Nucleus accumbens (tissue), 56 donors: Measurements from ENCODE around the gene CDC42SE2.
"Not testable (repeated sequence)": the region's sequence is repeated elsewhere in the genome, so short reads cannot be mapped to it uniquely, and the experiment has no call there.

Source experiments
- DNase-seq, 56 donors: peaks; one replicate each; lab custom pipeline; 2025; lab: John Stamatoyannopoulos, UW

CDC42SE2 gene

DNA sequence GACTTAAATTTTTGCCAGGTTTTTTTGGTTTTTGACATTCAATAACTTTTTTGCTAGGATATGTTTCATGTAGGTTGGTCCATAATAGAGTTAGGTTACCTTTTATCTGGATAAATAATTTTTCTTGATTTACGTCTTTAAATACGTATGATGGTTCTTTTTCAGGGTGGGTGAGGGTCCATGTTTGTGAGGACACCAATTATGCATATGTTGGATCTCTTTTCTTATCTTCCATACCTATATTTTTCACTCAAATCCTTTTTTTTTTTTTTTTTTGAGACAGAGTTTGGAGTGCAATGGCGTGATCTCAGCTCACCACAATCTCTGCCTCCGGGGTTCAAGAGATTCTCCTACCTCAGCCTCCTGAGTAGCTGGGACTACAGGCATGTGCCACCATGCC, 17.3 kb upstream of the CDC42SE2 start:
- no peak for DNase-seq

DNA sequence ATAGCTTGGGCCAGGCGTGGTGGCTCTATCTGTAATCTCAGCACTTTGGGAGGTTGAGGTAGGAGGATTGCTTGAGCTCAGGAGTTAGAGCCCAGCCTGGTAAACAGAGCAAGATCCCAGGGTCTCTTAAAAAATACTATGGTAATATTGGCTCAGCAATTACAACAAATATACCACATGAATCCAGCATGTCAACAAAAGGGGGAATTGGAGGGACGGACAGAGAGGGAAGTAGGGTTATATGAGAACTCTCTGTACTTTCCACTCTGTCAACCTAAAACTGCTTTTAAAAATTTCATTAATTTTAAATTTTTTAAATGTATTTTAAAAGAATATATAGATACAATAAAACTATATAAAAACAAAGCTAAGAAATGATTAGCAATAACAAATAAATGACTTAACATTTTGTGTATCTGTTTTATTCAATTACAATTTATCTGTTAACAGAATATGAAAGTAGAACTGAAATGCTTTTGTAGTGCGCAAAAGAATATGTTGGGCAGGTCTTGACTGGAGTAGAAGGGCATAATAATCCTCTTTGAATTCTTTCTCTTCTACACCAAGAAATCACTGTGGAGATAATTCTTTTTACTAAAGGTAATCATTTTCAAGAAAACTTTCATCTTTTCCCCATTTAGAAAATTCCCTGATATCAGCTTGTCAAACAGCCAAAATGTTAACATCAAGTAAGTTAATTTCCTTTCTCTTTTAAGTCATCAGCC, 12.9 kb upstream of the CDC42SE2 start:
- no peak for DNase-seq

DNA sequence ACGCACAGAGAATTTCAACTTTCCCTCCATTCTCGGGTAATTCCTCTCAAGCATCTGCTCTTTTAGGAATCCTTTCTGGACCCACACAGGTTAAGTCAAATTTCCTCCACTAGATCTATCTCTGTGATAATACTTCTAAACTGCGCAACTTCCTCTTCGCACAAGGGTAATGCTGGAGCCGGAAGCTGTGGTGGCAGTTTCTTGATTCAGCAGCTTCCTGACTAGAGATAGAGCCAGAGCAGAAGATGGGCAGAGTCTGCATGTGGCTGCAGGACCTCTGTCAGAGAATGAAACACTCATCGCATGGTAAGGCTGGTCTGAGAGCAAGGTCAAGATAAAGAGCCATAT, 11.1 kb upstream of the CDC42SE2 start:
- DNase-seq: peak in 17 of 56 donors; percentile 2 to 43 (median 11)

DNA sequence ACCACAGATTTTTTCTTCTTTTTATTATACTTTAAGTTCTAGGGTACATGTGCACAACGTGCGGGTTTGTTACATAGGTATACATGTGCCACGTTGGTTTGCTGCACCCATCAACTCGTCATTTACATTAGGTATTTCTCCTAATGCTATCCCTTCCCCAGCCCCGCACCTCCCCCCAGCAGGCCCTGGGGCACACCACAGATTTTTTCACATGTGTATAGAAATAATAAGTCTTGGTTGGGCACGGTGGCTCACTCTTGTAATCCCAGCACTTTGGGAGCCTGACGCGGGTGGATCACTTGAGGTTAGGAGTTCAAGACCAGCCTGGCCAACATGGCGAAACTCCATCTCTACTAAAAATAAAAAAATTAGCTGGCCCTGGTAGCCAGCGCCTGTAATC, 9.8 kb upstream of the CDC42SE2 start:
- DNase-seq: not testable (repeated sequence)

DNA sequence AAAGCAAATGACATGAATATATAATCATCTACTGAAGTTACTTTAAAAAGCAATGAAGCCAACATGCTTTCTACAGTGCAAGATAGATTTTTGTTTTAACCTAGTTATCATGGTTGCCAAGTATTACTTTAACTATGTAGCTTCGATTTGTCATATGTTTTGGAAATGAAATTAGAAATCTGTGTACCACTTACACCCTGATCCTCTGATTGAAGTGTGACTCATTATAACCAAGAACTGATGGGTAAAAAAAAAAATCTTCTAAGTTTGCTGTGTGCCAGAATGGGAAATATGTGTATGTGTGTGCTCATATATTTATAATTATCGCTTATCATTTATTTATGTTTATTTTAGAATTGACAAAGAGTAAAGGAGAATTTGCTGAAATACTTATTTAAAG, 9.1 kb upstream of the CDC42SE2 start:
- DNase-seq: no peak

DNA sequence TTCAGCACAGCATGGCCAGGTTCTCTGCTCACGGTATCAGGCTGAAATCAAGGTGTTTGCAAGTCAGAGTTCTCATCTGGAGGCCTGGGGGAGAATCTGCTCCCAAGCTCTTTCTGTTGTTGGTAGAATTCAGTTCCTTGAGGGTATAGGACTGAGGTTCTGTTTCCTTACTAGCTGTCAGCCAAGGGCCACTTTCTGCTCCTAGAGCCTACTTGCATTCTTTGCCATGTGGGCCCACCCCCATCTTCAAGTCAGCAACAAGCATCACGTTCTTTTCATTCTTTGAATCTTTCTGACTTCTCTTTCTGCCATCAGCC, 7.4 kb upstream of the CDC42SE2 start:
- no peak for DNase-seq

DNA sequence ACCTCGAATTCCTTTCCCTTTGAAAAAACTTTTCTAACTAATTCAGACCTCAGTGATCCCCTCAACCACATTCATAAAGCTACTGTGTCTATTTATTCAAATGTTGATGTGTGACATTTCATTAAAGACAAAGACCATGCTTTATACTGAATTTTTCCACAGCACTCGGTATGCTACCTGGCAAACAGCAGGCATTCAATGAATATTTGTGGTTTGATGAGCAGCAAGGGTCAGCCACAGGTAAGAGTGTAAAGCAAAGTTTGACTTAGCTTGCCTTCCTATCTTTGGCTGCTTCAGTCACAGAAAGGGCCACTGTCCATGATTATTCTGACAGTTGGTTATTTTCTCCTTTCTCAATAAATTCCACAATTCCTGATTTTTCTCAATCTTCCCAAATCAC, 5.1 kb upstream of the CDC42SE2 start:
- DNase-seq: no peak

DNA sequence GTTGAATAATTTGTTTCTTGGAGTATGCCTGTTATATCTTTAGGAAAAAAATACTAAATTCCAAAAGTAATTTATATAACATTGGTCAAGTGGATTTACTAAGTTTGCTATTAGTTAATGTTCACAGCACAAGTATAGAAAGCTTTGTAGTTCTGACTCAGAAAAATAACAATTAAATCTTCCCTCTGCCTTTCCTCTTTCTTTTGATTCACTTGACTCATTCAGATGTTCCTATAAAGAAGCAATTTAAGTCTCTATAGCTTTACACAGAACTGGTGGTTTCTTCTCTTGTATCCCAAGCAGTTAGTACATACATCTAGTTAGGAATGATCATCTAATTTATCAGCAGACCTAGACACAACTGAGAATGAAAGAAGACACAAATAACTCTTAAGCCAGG, 4.5 kb upstream of the CDC42SE2 start:
- DNase-seq: no peak

DNA sequence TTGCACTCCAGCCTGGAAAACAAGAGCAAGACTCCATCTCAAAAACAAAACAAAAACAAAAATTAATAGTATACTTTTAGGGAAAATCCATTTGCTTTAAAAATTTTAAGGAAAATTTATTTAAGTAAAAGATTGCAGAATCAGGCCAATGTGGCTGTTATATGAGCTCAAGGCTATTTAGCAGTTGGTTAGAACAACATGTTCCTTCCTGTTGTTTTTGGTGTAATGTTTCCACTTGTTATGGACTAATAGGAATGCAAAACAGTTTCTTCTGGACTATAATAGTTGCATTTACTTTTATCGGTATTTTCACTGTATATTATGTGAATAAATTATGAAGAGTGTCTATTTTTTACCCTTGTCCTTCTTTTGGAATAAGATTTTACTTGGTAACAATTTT, 3.0 kb upstream of the CDC42SE2 start:
- DNase-seq: no peak

DNA sequence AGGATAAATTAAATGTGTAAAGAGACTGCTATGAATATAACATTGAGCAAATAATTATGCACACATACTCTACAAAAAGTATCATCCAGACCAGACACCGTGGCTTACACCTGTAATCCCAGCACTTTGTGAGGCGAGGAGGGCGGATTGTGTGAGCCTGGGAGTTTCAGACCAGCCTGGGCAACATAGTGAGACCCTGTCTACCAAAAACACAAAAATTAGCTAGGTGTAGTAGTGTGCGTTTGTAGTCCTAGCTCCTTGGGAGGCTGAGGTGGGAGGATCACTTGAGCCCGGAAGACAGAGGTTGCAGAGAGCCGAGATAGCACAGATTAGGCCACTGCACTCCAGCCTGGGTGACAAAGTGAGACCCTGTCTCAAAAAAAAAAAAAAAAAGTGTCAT, 2.4 kb upstream of the CDC42SE2 start:
- DNase-seq: no peak

DNA sequence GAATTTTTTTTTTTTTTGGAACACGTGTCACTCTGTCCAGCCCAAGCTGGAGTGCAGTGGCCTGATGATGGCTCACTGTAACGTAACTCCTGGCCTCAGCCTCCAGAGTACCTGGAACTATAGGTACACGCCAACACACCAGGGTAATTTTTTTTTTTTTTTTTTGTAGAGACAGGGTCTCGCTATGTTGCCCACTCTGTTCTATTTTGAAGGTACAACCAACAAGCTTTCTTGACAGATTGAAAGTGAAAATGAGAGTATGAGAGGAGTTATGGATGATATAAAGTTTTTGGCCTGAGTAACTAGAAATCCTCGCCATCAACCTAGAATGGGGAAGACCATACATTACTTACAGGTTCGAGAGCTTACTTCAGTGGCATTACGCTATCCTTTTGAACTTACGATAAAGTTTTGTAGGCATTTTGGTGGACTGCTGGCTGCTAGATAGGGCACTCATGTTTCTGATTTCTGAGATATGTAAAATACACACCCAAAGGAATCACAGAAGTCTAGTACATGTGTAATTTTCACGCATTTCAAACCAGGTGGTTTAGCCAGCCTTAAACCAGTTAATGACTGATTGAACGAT, 806 bp upstream of the CDC42SE2 start:
- DNase-seq: peak in 1 of 56 donors; percentile 8

DNA sequence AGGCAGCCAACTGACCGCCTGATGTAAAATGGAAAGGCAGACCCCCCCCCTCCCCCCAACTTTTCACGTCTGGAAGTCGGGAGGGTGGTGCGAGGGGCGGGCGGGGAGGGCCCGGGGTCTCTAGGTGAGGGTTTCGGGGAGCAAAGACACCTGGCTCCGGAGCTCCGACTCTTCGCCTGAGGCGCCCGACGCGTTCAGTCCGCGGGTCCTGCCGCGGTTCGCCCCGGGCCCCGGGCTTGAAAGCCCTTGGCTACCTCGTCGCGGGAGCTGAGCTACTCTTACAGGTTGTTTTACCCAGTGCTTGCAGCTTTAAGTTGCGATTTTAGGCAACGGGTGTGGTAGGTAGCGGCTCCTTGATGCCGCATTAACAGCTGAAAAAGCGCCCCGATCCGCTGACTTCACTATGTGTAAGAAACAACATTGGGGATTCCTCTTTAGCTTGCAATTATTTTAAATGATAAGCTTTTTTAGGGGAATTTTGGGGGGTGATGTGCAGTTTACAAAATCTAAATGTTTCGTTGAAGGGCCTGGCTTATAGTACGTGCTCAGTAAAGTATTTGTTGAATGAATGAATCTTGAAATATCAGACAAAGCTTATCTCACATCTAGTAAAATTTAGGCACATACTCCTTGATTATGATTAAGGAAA, 722 bp downstream of the CDC42SE2 start:
- DNase-seq: peak in 29 of 56 donors; percentile 6 to 62 (median 52)

DNA sequence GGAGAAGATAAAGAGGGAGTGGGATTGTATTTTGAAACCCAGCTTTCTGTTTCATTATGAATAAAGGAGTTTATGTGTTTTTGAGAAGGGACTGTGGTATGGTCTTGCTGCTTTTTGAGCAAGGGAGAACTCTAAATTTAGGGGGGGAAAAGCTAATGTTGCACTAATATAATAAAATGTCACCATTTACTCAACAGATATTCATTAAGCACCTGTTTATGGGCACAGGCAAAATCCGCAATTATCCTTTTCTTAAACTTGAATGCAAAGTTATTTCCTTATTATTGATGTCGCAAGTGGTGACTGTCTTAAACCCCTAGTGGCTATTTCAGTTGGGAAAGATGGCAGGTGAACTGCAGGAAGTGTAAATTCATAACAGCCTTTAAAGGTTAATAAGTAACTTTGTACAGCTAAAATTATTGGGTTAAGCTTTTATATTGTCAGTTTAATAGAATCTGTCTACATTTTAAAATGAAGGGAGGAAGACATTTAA, 1.5 kb downstream of the CDC42SE2 start:
- DNase-seq: no peak

DNA sequence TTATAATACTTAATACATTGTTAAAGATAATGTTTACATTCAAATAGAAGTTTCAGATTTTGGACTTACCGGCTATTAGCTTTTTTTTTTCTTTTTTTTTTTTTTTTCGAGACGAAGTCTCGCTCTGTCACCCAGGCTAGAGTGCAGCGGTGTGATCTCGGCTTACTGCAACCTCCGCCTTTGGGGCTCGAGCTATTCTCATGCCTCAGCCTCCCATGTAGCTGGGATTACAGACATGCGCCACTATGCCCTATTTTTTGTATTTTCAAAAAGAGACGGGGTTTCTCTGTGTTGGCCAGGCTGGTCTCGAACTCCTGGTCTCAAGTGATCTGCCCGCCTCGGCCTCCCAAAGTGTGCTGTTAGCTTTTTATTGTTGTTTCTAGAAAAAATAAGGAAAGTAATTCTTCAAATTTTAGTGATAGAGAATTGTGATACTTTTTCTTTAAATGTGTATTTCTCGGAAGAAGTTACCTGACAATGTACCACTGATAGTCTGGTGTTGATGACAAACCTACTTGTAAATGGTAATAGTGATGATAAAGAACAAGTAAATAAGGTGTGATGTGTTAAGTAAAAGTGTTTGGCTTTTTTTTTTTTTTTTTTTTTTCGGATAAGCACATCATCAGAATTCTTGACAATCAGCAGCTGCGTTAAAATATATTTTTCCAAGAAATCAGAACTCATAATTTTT, 2.7 kb downstream of the CDC42SE2 start:
- no peak for DNase-seq

DNA sequence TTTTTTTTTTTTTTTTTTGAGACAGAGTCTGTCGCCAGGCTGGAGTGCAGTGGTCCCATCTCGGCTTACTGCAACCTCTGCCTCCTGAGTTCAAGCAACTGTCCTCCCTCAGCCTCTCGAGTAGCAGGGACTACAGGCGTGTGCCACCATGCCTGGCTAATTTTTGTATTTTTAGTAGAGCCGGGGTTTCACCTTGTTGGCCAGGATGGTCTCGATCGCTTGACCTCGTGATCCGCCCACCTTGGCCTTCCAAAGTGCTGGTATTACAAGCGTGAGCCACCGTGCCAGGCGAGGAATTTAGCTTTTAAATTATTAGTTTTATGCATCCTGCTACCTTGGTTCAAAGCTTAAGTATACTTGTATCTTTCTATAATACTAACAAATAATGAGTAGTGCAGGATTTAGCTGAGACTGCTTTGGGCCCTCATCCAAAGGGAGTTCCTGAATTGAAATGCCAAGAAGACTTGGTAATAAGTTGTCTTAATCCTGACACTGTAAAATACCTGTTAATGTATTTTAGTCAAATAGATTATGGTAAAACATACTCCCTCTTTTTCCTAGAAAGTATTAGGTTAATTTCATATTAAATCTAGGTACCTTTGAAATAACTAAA, 5.0 kb downstream of the CDC42SE2 start:
- DNase-seq: no peak

DNA sequence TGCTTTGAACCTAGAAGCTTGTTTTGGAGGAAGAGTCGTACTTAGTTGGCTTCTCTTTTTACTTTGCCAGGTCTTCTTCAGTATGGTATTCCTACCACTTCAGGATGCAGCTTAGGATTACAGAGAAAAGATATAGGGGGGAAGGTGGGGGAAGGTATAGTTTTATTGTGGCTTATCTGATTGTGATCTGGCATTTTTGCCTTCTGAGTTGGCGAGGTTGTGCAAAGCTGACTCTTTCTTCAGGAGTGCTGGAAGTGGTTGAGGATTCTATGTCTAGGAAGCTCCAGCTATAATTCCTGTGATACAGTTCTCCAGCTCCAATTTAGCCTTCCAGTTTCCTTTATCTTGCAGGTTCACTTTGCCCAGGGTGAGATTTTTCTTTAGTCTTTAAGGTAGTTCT, 7.0 kb downstream of the CDC42SE2 start:
- no peak for DNase-seq

DNA sequence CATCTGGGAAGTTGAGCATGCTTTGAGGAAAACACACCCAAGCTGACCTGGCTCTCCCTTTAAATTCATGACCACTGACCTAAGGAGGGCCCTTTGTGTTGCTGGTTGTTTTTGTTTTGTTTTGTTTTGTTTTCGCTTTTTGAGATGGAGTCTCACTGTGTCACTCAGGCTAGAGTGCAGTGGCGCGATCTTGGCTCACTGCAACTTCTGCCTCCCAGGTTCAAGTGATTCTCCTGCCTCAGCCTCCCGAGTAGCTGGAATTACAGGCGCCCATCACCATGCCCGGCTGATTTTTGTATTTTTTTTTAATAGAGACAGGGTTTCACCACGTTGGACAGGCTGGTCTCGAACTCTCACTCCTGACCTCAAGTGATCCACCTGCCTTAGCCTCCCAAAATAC, 8.0 kb downstream of the CDC42SE2 start:
- not testable (repeated sequence) for DNase-seq

DNA sequence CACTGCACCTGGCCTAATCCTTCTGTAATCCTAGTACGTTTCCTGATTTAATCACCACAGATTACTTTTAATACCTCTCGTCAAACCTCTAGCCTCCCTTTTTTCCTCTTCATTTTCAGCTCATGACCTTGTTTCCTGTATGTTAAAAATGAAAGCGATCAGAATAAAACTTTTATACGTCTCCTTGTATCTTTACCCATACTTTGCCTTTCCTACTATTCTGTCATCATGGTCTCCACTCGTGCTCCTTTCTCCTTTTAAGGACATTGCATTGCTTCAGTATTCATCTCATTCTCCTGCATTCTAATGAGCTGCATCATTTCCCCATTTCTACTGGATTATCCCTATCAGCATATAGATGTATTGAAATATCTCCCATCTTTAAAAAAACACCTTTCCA, 8.5 kb downstream of the CDC42SE2 start:
- no peak for DNase-seq

DNA sequence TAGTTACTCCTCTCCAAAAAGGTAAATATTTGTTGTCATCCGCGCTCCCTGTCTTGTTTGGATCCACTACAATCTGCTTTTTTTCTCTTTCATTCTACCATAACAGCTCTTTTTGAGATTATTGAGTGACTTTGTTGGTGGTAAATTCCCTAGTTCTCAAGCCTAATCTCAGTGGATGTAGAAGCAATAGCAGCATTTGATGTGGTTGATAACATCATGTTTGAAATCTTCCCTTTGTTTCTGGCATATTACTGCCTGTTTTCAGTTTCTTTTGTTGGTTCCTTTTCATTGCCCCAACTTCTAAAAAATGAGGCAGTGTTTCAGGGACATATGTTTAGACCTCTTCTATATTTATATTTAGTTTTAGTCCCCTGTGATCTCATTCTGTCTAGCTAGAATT, 8.9 kb downstream of the CDC42SE2 start:
- DNase-seq: no peak

DNA sequence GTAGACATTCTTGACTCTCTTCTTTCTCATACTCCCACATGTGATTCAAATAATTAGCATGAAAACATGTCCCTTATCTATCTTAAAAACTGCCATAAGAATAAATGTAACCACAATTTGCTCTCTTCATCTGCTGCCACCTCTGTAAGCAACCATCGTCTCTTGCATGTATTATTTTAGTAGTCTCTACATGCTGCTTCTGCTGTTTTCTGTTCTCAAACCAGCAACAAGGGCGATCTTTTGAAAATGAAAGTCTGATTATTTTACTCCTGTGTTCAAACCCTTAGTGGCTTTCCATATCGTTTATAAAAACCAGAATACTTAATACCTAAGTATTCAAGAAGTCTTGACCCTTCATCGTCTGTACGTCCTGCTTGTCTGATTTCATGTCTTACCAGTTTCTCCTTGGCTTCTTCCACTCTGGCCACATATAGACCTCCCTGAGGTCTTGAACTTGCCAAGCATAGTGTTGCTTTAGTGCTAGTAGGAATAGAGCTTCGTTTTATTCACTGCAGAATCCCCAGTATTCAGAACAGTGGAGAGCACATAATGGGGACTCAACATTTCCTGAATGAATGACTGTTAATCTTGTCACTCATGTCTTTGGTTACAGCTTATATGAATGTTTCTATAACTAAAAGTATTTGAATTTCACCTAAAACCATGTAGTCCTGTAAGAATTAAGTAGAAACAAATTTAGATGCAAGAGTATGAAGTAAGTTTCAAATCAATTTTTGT, 10.6 kb downstream of the CDC42SE2 start:
- no peak for DNase-seq
